Neural progenitor cell (in vitro differentiated cells): Measurements from ENCODE around the gene ANKRD11. TPM values are rescaled to one million over a fixed set of nuclear protein-coding genes. Genes with fewer than 3 reads are reported as not detected.
A peak's percentile ranks its signal among the peaks of the same experiment; 100 is the strongest.
"Not testable (repeated sequence)": the region's sequence is repeated elsewhere in the genome, so short reads cannot be mapped to it uniquely, and the experiment has no call there.

ENCODE experiments used
- DNase-seq: peaks from one replicate; pipeline ENCODE4 v3.0.0-alpha.2; 2016; ENCODE audit warnings: low spot score
- H2AFZ ChIP-seq: fragments of 200-600 bp; sonication (generic); replicated peaks from 2 replicates; pipeline ENCODE4 v1.6.1; 2016; ENCODE audit warnings: antibody characterized with exemption
- H3F3A ChIP-seq: fragments of 200-600 bp; sonication (generic); 2 replicates; pipeline ENCODE4 v1.6.1; 2016; ENCODE audit warnings: antibody characterized with exemption, low read depth
- H3K27ac ChIP-seq: fragments of 200-600 bp; sonication (generic); 2 replicates; pipeline ENCODE4 v1.5.1; 2016; ENCODE audit warnings: mild to moderate bottlenecking
- H3K27me3 ChIP-seq: fragments of 200-600 bp; sonication (generic); 2 replicates; pipeline ENCODE4 v1.6.1; 2016; ENCODE audit warnings: mild to moderate bottlenecking, moderate library complexity
- H3K36me3 ChIP-seq: fragments of 200-600 bp; sonication (generic); 2 replicates; pipeline ENCODE4 v1.5.1; 2016
- H3K4me1 ChIP-seq: fragments of 200-600 bp; sonication (generic); 2 replicates; pipeline ENCODE4 v1.6.1; 2016; ENCODE audit warnings: mixed run types
- H3K4me2 ChIP-seq: fragments of 200-600 bp; sonication (generic); 2 replicates; pipeline ENCODE4 v1.6.1; 2016
- H3K4me3 ChIP-seq: fragments of 200-600 bp; sonication (generic); 2 replicates; pipeline ENCODE4 v1.5.1; 2016
- H3K79me2 ChIP-seq: fragments of 200-600 bp; sonication (generic); 2 replicates; pipeline ENCODE4 v1.6.1; 2016; ENCODE audit warnings: low read depth
- H3K9ac ChIP-seq: fragments of 200-600 bp; sonication (generic); 2 replicates; pipeline ENCODE4 v1.6.1; 2016
- H3K9me3 ChIP-seq: fragments of 200-600 bp; sonication (generic); 2 replicates; pipeline ENCODE4 v1.5.1; 2016; ENCODE audit warnings: low read depth
- H4K20me1 ChIP-seq: fragments of 200-600 bp; sonication (generic); 2 replicates; pipeline ENCODE4 v1.6.1; 2016; ENCODE audit warnings: low read depth
- H3K27ac Mint-ChIP-seq: 3 replicates; pipeline ENCODE4 v1.8.0; 2021; ENCODE audit warnings: mixed read lengths
- H3K27me3 Mint-ChIP-seq: 2 replicates; pipeline ENCODE4 v1.8.0; 2022; ENCODE audit warnings: low read depth, mild to moderate bottlenecking, inconsistent platforms, moderate library complexity, mixed read lengths; ENCODE audit not compliant: insufficient read depth
- H3K36me3 Mint-ChIP-seq: 3 replicates; pipeline ENCODE4 v1.8.0; 2021; ENCODE audit warnings: mixed read lengths
- H3K4me1 Mint-ChIP-seq: 3 replicates; pipeline ENCODE4 v1.8.0; 2021; ENCODE audit warnings: mixed read lengths
- H3K4me3 Mint-ChIP-seq: 3 replicates; pipeline ENCODE4 v1.8.0; 2021; ENCODE audit warnings: mild to moderate bottlenecking, moderate library complexity, mixed read lengths
- H3K9me3 Mint-ChIP-seq: 3 replicates; pipeline ENCODE4 v1.8.0; 2020; ENCODE audit warnings: mixed read lengths
- EZH2 ChIP-seq: fragments of 200-600 bp; sonication (generic); IDR thresholded peaks from 2 replicates; pipeline ENCODE4 v1.6.1; 2017; ENCODE audit warnings: antibody characterized with exemption, mild to moderate bottlenecking, moderate library complexity
- EZH2phosphoT487 ChIP-seq: fragments of 200-600 bp; sonication (generic); IDR thresholded peaks from 2 replicates; pipeline ENCODE4 v1.6.1; 2017; ENCODE audit warnings: antibody characterized with exemption
- total RNA-seq: library from RNA; depleted of rRNA; stranded (reverse); fragments of >200 nt; gene quantifications from 2 replicates; pipeline ENCODE4 v1.2.3, GENCODE V29; 2015; ENCODE audit warnings: low replicate concordance
- TF ChIP-seq, protein P1 (sequence below): fragments of 200-600 bp; sonication (generic); IDR thresholded peaks from 2 replicates; pipeline ENCODE4 v1.5.1; 2017; ENCODE audit warnings: antibody characterized with exemption, mild to moderate bottlenecking

The ANKRD11 gene
- total RNA-seq, 1 donor from 2014 or later, result 47.3 TPM

DNA sequence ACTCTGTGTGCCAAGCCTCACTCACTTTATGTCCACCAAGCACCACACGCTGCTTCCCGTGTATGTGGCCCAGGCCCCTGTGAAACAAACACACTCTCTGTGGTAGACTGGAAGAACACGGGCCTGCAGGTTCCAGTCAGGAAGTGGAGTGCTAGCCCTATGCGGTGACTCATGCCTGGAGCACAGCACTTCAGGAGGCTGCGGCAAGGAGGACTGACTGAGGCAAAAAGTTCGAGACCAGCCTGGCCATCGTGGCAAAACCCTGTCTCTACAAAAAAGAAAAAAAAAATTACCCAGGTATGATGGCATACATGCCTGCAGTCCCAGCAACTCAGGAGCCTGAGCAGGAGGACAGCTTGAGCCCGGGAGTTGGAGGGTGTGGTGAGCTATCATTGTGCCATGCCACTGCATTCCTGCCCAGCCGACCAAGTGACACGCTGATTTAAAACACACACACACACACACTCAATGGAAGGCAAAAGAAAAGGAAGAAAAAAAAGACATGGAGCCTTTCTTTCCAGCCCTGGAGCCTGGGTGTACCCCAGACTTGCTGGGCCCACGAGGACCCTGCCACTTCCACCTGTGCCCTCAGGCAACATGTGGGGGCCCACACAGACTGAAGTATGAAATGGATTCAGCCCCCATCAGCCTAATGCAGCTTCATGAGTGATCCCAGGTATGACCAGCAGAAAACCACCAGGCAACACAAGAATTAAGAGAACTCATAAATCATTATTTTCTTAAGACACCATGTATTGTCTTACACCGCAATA, 126.6 kb downstream of the ANKRD11 start:
- no peak overlapping the region for H3K4me3 ChIP-seq
- H3K27ac Mint-ChIP-seq, result peak overlapping the region; percentile 6
- peaks cover 99% of the 10 kb centered on the region for H3K79me2 ChIP-seq
- peaks cover 23% of the 10 kb centered on the region for H3F3A ChIP-seq
- no peak overlapping the region for H3K4me3 Mint-ChIP-seq
- H3K36me3 Mint-ChIP-seq, result peaks cover 2% of the 10 kb centered on the region
- peak overlapping the region; percentile 10 for H3K27ac ChIP-seq
- TF ChIP-seq EZH2, result no peak
- TF ChIP-seq, protein P1, sequence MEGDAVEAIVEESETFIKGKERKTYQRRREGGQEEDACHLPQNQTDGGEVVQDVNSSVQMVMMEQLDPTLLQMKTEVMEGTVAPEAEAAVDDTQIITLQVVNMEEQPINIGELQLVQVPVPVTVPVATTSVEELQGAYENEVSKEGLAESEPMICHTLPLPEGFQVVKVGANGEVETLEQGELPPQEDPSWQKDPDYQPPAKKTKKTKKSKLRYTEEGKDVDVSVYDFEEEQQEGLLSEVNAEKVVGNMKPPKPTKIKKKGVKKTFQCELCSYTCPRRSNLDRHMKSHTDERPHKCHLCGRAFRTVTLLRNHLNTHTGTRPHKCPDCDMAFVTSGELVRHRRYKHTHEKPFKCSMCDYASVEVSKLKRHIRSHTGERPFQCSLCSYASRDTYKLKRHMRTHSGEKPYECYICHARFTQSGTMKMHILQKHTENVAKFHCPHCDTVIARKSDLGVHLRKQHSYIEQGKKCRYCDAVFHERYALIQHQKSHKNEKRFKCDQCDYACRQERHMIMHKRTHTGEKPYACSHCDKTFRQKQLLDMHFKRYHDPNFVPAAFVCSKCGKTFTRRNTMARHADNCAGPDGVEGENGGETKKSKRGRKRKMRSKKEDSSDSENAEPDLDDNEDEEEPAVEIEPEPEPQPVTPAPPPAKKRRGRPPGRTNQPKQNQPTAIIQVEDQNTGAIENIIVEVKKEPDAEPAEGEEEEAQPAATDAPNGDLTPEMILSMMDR, result no peak
- TF ChIP-seq EZH2phosphoT487, result no peak
- H3K9me3 ChIP-seq, result no peaks in the 10 kb centered on the region
- DNase-seq, result peak; percentile 48
- no peak overlapping the region for H3K4me2 ChIP-seq
- H3K27me3 ChIP-seq, result no peaks in the 10 kb centered on the region
- no peaks in the 10 kb centered on the region for H3K36me3 ChIP-seq
- H3K4me1 ChIP-seq, result peaks cover 47% of the 10 kb centered on the region
- H4K20me1 ChIP-seq, result peaks cover 99% of the 10 kb centered on the region
- no peak overlapping the region for H3K9ac ChIP-seq
- peaks cover 5% of the 10 kb centered on the region for H3K27me3 Mint-ChIP-seq
- H3K4me1 Mint-ChIP-seq, result peaks cover 58% of the 10 kb centered on the region
- no peaks in the 10 kb centered on the region for H3K9me3 Mint-ChIP-seq
- no peak overlapping the region for H2AFZ ChIP-seq

DNA sequence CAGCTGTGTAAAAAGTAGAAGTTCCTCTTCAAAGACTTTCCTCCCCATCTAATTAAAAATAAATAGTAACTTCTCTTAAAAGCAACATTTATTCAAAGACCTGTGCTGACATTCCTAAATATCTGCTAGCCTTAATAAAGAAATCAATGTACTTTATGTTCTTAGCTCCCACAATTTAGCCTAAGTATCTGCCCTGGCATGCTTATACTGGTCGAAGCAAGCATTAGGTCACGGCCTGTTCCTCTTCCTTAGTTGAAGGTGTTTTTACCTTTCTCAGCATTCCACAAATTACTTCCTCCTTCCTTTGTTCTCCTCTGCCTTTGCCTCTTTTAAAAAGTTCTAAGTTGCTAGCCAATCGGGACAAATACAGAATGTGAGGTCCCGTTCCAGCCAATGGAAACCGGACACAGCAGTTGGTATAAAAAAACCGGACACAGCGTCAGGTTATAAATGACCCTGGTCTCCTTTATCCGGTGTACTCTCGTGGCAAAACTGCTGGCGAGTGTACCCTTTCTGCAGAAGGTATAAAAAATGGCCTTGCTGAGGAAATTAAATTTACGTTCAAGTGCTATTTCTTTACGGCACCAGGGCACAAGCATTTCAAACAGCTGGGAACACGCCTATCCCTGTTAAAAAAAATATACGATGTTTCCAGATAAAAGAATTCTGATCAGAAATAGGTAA, 127.7 kb downstream of the ANKRD11 start:
- DNase-seq, H3K27me3 ChIP-seq, H2AFZ ChIP-seq, H3K27ac Mint-ChIP-seq, H3K36me3 ChIP-seq, H3K9me3 ChIP-seq, H3K4me3 Mint-ChIP-seq, H3K9me3 Mint-ChIP-seq, H3K27ac ChIP-seq, H3K27me3 Mint-ChIP-seq, H3K36me3 Mint-ChIP-seq, H3K4me3 ChIP-seq: not testable (repeated sequence)
- Histone ChIP-seq H3K9ac (peak overlapping the region; percentile 52), H3K4me1 (peaks cover 51% of the 10 kb centered on the region), H4K20me1 (peaks cover 99% of the 10 kb centered on the region), H3K4me2 (peak overlapping the region; percentile 52), H3K79me2 (peaks cover 99% of the 10 kb centered on the region), H3F3A (peaks cover 29% of the 10 kb centered on the region)
- H3K4me1 Mint-ChIP-seq, result peaks cover 60% of the 10 kb centered on the region

DNA sequence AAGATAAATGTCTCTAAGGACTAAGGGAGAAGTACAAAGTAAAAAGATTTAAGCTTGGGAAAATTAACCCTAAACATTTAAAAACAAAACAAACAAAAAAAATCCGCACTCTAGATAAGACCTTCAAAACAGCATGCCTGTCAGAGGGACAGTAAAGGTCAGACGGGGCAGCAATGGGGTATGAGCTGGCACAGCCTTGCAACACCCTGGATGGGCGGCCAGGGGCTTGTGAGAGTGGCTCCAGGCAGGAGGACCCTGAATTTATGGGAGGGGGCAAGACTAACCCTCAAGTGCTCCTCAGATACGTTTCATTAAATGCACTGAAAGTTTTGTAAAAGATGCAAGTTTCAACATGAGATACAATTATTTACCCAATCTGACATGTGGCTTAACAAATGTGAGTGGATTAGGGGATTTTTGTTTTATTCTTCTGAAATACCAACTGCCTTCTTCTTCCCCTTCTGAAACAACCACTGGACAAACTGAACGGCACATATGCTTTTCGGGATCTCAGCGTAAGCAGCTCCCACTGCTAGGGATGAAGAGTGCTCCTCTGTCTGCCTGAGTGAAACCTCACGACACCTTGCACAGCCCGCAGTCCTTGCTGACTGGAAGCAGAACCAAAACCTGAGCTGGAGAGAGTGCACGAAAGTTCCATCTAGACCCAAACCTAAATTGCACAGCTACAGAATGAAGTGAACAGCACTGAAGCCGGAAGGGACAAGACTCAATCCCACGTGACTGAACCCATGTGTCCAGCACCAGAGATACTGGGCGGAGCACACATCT, 128.4 kb downstream of the ANKRD11 start:
- H3F3A ChIP-seq, result peaks cover 34% of the 10 kb centered on the region
- peaks cover 57% of the 10 kb centered on the region for H3K4me1 ChIP-seq
- Mint-ChIP-seq H3K27me3 (peaks cover 3% of the 10 kb centered on the region), H3K4me3 (peak overlapping the region; percentile 31), H3K4me1 (peaks cover 64% of the 10 kb centered on the region), H3K36me3 (peaks cover 5% of the 10 kb centered on the region), H3K27ac (peak overlapping the region; percentile 44), H3K9me3 (no peaks in the 10 kb centered on the region)
- H3K27ac ChIP-seq, result no peak overlapping the region
- H2AFZ ChIP-seq, result no peak overlapping the region
- H3K4me3 ChIP-seq, result no peak overlapping the region
- TF ChIP-seq, protein P1, result no peak
- no peak for TF ChIP-seq EZH2
- no peak for TF ChIP-seq EZH2phosphoT487
- H3K36me3 ChIP-seq, result no peaks in the 10 kb centered on the region
- H3K9me3 ChIP-seq, result no peaks in the 10 kb centered on the region
- H3K79me2 ChIP-seq, result peaks cover 99% of the 10 kb centered on the region
- H3K27me3 ChIP-seq, result no peaks in the 10 kb centered on the region
- H3K4me2 ChIP-seq, result peak overlapping the region; percentile 27
- no peak for DNase-seq
- H3K9ac ChIP-seq, result no peak overlapping the region
- H4K20me1 ChIP-seq, result peaks cover 99% of the 10 kb centered on the region
